Stimulated activated CD8-positive, alpha-beta memory T cell treated with anti-CD3 and anti-CD28 coated beads, Interleukin-12 subunit alpha, Interleukin-12 subunit beta, amount 100 ng/mL, for 24 hours (primary cell): ENCODE results near the gene CASP8.

Experiments
- DNase-seq: peaks from one replicate; pipeline ENCODE4 v3.0.0-alpha.2; 2020; ENCODE audit errors: extremely low read depth

The CASP8 gene

DNA sequence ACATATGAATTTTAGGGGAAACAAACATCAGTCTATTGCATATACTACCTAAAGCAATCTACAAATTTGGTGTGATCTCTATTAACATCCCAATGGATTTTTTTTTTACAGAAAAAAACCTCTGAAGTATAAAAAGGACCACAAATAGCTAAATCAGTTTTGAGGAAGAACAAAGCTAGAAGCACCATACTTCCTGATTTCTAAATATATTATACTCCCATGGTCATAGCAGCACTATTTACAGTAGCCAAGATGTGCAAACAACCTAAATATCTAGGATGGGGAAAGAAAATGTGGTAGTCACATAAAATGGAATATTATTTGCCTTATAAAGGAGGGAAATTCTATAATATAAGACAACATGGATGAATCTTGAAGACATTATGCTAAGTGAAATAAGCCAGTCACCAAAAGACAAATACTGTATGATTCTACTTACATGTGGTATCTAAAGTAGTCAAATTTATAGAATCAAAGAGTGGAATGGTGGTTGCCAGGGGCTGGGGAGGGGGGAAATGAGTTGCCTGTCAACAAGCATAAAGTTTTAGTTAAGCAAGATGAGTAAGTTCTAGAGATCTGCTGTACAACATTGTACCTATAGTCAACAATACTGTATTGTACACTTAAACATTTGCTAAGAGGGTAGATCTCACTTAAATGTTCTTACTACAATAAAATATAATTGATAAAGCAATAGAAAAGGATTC, 17.6 kb upstream of the CASP8 start:
- no peak for DNase-seq

DNA sequence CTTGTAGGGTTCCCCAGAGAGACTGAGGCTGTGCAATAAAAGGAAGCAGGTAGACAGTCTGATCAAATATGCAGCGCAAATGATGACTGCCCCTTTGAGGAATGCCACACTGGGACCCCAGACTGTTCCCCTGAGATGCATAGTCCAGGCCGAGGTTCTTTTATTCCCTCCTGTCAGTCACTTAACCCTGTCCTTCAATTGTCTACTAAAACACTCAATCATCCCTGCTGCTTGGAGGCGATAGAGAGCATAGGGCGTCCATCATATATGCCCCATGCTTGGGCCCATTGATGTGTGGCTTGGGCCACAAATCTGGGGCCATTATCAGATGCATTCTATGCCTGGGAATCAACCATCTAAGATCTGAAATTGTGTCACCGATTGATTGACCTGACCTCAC, 15.5 kb upstream of the CASP8 start:
- no peak for DNase-seq

DNA sequence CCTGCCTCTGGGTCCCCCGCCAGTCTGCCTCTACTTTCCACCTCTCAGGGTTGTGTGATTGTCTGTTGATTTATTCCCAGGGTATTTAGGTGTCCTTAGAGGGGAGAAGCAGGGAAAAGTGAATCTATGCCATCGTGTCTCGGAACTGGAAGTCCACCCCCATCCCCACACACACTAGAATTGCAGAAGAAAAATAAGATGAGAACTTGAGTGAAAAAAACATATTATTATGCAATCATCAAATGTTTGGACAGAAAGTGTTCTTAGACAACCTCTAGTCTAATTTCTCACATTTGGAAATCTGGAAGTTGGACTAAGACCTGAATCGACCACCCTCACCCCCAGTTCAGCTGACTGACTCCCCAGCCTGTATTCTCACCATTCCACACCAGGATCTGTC, 14.1 kb upstream of the CASP8 start:
- DNase-seq, result no peak

DNA sequence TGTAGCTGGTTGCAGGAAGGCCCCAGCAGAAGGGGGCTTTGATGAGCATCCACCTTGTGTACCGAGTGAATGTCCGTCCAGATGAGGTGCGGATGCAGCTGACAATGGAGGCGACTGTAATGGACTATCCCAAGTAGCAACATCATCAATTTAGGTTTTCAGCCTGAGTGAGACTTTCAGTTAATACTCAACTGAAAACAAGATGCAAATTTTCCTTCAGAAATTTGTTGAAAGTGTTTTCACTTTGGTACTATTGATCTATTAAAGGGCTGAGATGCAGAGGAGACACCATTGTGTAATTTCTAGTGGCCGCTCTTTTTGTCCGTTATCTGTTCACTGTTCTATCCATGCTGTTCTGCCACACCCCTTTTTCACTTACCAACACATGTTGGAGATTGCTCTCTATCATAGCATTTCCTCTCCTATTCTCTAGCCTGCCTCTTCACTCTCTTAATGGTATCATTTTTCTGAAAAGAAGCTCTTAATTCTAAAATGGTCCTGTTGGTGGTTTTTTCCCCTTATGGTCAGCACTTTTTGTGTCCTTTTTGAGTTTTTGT, 12.0 kb upstream of the CASP8 start:
- DNase-seq, result no peak

DNA sequence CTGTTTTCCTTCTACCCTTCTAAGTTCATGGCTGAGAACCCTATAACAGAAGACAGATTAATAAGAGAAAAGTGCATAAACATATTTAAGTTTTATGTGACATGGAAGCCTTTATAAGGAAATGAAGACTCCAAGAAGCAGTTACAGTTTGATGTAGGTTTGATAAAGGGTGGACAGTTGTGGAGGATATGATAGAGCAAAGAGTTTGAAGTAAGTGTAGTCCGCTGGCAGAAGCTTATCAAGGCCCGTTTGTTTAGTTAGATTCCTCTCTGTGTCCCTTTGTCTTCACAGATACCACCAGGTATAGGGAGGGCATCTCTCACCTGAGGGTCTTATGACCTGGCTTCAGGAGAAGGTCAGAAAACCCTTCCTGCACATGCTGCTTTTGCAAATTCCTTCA, 10.4 kb upstream of the CASP8 start:
- no peak for DNase-seq

DNA sequence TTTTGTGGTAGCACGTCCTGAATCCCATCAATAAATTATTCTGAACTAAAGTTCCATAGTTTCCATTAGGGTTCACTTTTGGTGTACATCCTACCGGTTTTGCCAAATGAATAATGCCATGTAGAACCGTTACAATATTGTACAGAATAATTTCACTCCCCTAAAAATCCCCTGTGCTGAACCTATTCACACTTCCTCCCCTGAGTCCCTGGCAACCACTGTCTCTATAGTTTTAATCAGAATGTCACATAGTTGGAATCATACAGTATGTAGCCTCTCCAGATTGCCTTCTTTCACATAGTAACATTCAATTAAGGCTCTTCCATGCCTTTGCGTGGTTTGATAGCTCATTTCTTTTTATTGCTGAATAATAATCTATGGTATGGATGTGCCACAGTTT, 9.6 kb upstream of the CASP8 start:
- no peak for DNase-seq

DNA sequence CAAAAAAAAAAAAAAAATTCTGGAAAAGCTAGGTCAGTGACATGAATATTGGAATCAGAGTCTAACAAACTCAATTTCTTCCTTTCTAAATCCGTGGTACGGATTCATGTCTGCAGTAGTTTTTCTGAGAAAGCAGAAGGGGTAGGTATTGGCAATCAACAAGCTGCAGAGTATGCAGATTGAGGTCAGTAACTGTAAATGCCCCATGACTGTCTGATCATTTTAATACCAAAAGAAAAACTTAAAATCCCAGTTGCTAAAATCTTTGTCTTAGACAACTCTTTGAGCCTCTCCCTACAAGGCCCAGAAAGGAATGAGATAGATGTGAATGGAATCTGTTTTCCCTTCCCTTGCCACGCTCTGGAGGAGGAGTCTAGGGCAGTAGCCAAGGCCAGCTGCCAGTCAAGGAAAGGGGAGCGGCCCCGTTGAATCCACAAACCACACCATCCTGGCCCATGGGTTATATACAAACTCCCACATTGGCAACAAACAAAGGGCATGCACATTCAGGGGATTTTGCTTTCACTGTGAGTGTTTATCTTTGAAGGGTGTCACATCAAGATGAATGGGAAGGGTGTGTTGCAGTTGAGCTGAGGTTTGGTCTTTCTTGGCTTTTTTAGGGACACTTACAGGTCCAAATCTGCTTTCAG, 6.1 kb upstream of the CASP8 start:
- DNase-seq, result no peak

DNA sequence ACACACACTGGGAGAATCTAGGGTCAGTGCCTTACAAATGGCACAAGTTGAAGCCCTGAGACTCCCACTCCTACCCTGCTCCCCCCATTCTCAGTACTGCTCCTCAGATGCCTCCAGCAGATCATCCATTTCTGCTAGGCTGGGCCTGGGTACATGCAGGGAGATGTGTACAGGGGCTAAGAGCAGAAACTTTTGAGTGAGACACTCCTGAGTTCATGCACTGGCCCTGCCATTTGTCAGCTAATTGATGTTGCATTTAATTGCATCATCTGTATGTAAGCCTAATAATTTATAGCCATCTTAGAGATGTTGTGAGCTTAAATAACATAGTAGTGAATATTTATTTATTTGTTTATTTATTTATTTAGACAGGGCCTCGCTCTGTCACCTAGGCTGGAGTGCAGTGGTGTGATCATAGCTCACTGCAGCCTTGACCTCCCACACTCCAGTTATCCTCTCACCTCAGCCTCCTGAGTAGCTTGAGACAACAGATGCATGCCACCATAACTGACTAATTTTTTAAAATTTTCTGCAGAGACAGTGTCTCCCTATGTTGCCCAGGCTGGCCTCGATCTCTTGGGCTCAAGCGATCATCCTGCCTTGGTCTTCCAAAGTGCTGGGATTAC, 4.8 kb upstream of the CASP8 start:
- no peak for DNase-seq

DNA sequence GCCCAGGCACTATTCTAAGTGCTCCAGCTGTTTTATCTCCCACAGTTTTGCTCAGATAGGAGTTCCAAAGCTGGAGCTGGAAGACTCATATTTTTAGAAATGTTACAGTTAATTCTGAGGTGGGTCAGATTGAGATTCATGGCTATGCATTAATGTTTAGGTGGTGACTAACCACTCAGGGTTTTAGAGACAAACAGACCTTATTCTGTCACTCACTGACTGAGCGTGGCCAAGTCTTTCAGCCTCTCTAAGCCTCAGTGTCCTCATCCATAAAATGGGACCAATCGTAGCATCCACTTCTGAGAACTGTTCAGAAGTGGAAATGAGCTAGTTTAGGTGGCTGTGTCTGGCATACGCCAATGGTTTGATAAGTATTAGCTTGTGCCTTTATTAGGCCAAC, 4.3 kb upstream of the CASP8 start:
- no peak for DNase-seq

DNA sequence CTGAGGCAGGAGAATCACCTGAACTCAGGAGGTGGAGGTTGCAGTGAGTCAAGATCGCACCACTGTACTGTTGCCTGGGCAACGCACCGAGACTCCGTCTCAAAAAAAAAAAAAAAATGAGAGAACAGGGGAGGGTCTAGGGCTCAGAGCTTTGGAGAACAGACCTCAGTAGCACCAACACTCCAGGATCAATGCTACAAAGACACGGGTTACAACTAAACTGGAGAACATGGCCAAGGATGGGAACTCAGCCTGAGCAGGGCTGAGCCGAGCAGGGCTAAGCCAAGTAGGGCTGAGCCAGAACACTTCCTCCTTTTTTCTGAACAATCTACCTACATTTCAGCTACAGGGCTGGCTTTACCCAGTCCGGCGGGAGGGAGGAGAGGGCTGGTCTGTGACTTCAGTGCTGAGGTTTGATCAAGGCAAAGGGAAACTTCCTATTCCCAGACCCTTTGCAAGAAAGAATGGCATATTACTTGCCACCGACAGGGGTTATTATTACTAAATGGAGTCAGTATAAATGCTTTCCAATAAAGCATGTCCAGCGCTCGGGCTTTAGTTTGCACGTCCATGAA, 2.9 kb upstream of the CASP8 start:
- DNase-seq, result no peak

DNA sequence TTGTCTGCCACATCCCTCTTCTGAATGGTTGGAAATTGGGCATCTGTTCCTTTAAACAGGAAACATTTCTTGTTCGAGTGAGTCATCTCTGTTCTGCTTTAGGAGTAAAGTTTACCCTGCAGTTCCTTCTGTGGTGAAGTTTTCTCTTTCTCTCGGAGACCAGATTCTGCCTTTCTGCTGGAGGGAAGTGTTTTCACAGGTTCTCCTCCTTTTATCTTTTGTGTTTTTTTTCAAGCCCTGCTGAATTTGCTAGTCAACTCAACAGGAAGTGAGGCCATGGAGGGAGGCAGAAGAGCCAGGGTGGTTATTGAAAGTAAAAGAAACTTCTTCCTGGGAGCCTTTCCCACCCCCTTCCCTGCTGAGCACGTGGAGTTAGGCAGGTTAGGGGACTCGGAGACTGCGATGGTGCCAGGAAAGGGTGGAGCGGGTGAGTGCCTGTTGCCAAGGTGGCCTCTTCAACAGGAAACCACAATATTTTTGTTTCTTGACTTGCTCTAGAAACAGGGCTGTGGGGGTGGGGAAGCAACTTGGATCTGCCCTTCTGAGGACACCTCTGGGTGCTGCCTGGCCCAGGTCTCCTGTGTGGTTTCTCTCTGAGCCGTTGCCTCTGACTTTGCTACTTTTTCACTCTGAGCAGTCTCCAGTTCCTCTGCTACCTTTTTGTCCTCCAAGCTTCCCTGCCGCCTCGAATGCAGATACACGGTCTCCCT, 2.2 kb upstream of the CASP8 start:
- DNase-seq, result peak; percentile 66

DNA sequence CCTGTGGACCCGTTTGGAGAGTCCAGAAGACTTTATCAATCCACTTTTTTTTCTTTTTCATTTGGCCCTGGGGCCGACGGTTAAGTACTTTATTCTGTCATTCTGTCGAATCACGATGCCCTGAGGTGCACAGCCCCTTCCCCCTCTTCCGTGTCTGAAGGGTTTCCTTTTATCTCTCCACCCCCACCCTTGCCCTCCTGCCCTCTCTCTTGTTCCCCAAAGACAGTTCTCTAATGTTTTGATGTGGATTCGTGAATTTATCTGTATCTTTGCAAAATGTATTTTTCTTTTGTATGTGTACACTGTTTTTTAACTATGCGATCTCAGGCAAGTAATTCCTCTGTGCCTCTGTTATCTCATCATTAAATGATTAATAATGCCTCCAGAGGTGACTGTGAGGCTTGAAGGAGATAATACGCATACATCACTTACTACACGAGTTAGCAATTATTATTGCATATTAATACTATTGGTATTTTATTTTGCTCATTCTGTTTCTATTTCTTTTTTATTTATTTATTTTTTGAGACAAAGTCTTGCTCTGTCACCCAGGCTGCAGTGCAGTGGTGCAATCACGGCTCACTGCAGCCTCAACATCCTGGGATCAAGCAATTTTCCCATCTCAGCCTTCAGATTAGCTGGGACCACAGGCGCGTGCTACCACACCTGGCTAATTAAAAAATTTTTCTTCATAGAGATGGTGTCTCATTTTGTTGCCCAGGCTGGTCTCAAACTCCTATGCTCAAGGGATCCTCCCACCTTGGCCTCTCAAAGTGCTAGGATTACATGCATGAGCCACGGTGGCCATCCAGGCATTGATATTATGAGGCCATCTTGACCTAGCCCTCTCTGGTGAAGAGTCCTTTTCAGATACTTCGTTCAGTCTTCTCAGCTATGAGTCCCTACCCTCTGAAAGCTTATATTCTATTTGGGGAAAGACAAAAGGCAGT, 1.4 kb upstream of the CASP8 start:
- no peak for DNase-seq

DNA sequence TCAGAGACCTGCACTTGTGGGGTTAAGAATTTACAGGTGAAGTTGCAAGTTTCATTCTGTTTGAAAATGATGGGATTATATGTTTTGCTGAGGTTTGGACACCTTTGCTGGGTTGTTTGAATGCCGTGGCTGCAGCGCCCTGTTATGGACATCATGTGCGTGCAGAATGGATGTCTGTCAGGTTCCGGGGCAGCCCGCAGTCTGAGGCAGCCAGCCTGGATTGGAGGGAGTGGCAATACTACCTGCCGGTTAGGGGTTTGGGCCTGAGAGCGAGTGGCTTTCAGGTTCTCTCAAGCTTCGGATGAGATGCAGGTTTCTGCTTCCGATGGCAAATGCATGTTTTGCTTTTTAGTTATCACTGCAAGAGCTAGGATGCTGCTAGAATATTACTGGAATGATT, 1.1 kb downstream of the CASP8 start:
- no peak for DNase-seq

DNA sequence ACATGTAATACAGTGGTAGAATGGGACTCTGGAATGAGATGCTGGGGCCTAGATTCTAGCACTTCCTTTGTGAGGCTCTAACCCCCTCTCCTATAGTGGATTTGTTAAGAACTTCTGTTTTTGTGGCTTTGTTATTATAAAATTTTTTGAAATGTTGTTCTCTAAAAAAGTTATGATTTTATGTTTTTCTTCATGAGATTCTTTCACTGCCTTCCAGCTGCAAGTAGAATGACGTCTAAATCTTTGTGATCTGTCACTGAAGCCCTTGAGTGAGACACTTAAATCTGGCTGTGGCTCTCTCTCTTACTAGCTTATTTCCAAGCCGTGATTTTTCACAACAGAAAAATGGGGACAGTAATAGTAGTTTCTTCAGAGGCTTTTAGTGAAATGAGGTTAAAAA, 1.6 kb downstream of the CASP8 start:
- DNase-seq, result no peak

DNA sequence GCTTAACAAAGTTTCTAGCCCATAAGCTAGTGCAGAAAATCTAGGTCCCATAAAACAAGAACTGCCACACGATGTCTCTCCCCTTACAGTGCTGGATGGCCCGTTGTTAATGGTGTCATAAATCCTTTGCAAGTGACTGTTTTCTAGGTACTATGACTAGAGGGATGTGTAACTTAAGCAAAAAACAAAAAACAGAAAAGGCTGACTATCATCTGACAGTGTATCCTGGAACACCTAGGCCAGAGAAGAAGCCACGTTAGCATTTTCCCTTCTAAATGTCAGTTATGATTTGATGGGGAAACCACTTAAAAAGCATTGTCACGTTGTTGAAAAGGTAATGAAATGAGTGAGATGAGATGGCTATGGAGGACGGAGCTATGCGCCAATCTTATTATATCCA, 2.4 kb downstream of the CASP8 start:
- DNase-seq, result no peak

DNA sequence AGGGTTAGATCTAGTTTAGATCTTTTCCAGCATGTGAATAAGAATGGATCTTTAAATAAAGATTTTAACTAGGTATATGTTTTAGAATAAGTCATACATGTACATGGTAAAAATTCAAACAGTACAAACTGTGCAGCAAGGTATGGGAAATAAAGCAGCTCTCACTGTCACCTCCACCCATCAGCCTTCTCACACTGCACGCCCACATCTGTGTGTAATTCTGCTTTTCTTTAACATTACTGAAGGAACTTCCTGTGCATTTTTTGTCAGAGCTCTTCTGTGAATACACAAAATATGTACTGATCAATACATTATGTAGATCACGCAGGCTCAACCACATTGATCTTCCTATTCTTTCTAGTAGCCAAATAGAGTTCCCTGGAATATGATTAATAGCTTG, 3.4 kb downstream of the CASP8 start:
- no peak for DNase-seq

DNA sequence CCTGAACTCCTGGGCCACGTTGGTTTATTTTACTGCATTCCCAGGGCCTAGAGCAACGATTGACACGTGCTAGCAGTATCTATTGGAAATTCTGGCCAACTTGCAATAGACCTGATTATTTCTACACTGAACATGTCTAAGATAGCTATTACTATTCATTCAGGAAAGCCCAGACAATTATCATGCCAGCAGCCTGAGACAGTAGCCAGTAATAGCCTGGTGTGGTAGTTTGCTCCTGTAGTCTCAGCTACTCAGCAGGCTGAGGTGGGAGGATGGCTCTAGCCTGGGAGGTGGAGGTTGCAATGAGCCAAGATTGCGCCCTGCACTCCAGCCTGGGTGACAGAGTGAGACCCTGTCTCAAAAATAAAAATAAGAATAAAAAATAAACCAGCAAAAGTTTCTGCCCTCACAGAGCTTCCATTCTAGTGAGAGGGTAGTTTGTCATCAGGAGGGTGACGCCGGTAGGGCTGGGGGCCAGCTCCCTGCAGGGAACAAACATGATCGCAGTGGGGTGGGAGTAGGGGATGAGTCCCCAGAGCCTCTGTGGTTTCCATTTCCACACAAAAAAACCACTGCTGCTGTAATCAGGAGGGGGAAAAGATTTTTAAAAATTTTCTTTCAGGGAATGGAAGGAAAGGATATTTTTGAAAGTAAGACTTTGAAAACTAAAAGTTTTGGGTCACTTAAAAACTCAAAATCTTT, 4.3 kb downstream of the CASP8 start:
- no peak for DNase-seq

DNA sequence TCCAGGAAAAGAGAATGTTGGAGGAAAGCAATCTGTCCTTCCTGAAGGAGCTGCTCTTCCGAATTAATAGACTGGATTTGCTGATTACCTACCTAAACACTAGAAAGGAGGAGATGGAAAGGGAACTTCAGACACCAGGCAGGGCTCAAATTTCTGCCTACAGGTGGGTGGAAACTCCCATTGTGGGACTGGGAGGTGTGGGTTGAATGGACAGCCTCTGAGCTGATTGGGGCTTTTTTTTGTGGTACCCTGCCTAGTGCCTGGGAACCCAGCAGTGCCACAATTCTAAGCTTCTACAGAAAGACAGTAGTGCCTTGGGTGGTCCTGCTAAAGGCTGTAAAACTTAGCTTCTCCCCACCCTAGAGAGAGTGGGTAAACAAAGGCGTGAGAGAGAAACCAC, 6.3 kb downstream of the CASP8 start:
- DNase-seq, result no peak

DNA sequence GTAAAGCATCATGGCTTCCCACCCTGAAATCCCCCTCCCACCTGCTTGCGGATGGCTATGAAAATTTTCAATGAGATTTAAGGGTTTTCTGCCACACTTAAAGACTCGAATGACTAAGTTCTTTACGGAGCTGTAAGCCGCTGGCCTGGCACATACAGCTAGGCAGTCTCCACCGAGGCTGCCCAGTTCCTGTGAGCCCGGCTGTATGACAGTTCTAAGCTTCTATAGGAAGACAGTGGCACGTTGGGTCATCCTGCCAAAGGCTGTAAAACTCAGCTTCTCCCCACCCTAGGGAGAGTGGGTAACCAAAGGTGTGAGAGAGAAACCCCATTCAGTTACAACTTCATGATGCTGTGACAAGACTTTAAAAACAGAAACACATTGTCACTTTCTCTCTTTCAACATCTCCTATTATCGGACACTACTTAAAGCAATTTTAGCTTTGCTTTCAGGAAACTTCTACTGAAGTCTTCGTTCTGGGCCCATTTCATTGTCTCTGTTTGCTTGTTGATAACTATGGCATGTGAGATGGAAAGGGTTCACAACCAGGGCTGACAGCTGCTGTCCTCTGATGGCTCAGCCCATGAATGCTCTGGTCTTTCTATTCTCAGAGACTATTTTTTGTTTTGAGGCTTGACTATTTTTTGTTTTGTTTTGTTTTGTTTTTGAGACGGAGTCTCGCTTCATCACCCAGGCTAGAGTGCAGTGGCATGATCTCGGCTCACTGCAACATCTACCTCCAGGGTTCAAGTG, 7.1 kb downstream of the CASP8 start:
- no peak for DNase-seq

DNA sequence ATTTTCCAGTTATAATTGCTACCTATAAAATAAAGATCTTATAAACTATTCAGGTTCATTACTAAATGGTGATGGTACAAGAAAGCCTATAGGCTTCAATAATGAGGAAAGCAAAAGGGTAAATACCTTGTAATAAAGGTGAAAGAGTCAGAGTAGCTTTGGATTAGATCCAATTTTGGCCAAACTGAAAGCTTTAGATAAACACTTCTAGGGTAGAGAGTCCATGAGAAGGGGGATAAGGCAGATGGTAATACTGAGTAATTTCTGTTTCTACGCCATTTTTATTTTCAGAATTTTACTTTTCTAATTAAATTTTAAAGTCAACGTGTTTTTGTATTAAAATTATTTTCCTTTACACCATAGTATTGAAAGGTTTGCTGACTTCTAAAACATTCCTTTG, 9.4 kb downstream of the CASP8 start:
- DNase-seq, result no peak
